Esophagus squamous epithelium (tissue), 5 donors: ENCODE results near the gene OAT. TPM values are rescaled to one million over a fixed set of nuclear protein-coding genes. Genes with fewer than 3 reads are reported as not detected.

Source experiments
- DNase-seq: peaks from one replicate; lab custom pipeline; 2025; lab: John Stamatoyannopoulos, UW
- H3K27ac ChIP-seq, 4 donors: fragments of 200-600 bp; sonication (generic); one replicate each; pipeline ENCODE4 v1.5.1; 2016 to 2019; ENCODE audit warnings: mild to moderate bottlenecking in 1 of 4
- H3K27me3 ChIP-seq, 4 donors: fragments of 200-600 bp; sonication (generic); 1 replicate in 3 of 4; 2 replicates in 1 of 4; pipeline versions ENCODE4 v1.5.1 to v1.6.0; 2017 to 2021; ENCODE audit warnings: antibody characterized with exemption in 1 of 4
- H3K36me3 ChIP-seq, 3 donors: fragments of 200-600 bp; sonication (generic); one replicate each; pipeline ENCODE4 v1.5.1; 2016 to 2019
- H3K4me1 ChIP-seq, 3 donors: fragments of 200-600 bp; sonication (generic); one replicate each; pipeline ENCODE4 v1.5.1; 2017 to 2019
- H3K4me3 ChIP-seq, 4 donors: fragments of 200-600 bp; sonication (generic); 1 replicate in 3 of 4; 2 replicates in 1 of 4; pipeline ENCODE4 v1.5.1; 2016 to 2019; ENCODE audit warnings: mild to moderate bottlenecking in 2 of 4, moderate library complexity in 1 of 4
- H3K9me3 ChIP-seq, 3 donors: fragments of 200-600 bp; sonication (generic); one replicate each; pipeline ENCODE4 v1.5.1; 2016 to 2019
- CTCF ChIP-seq, 6 experiments: fragments of 450-650 bp in 4 of 6; fragments of 200-600 bp in 2 of 6; sonication (generic) in 2 of 6; IDR thresholded peaks; one replicate each; pipeline ENCODE4 v1.5.1; 2016 to 2019; ENCODE audit warnings: antibody characterized with exemption in 6 of 6, mild to moderate bottlenecking in 4 of 6, moderate library complexity in 4 of 6
- POLR2A ChIP-seq, 4 donors: fragments of 450-650 bp; IDR thresholded peaks; one replicate each; pipeline ENCODE4 v1.6.1; 2017; ENCODE audit warnings: antibody characterized with exemption in 4 of 4, mild to moderate bottlenecking in 4 of 4, moderate library complexity in 3 of 4
- WGBS, 2 donors: methylation state at CpG; one replicate each; pipeline ENCODE4 v1.1.5; 2018; 5-methylcytosine and 5-hydroxymethylcytosine counted together
- intact Hi-C: fragments of 100-400 bp; cut with DNase I; formaldehyde crosslinking; loops from one replicate; pipeline ENCODE4 v1.15.0; 2022
- total RNA-seq, 4 donors: library from RNA; depleted of rRNA; stranded (reverse); fragments of >200 nt; gene quantifications; one replicate each; pipeline ENCODE4 v1.1.0, GENCODE V29; 2016
- donor health status: DM: yes; HTN: yes; CAD: no.

The OAT gene
- total RNA-seq, 4 donors from 2014 or later, result 101 to 194 (median 131) TPM

GRCh38 chr10:124433461-124433860 is 14.7 kb upstream of the OAT start:
- Histone ChIP-seq H3K27ac (no peak overlapping the region), H3K4me1 (peaks cover 0 to 33% (median 9%) of the 10 kb centered on the region in 3 donors), H3K4me3 (no peak overlapping the region), H3K9me3 (no peaks in the 10 kb centered on the region), H3K36me3 (no peaks in the 10 kb centered on the region), H3K27me3 (peaks cover 0 to 11% (median 0%) of the 10 kb centered on the region in 4 donors)
- 45% methylated on average over 3 of the region's 3 CpGs for WGBS, 2 donors
- intact Hi-C loops, result no loop called here
- no peak for DNase-seq
- TF ChIP-seq POLR2A (IDR thresholded peaks at IDR 0.05) (no peak), CTCF (IDR thresholded peaks at IDR 0.05) (no peak)

- Histone ChIP-seq H3K4me1 (peaks cover 0 to 21% (median 0%) of the 10 kb centered on the region in 3 donors), H3K27ac (no peak overlapping the region), H3K27me3 (peaks cover 0 to 18% (median 0%) of the 10 kb centered on the region in 4 donors), H3K36me3 (no peaks in the 10 kb centered on the region), H3K9me3 (no peaks in the 10 kb centered on the region), H3K4me3 (no peak overlapping the region)
- TF ChIP-seq CTCF (IDR thresholded peaks at IDR 0.05) (no peak), POLR2A (IDR thresholded peaks at IDR 0.05) (no peak)
- DNase-seq, result no peak
- intact Hi-C loops, result no loop called here
- WGBS, 2 donors, result 81 to 85% methylated on average over 3 to 4 of the region's 4 CpGs
Observed at GRCh38 chr10:124430077-124430476, 11.4 kb upstream of the OAT start.

GRCh38 chr10:124429576-124429975 is 10.9 kb upstream of the OAT start:
- 74 to 75% methylated on average over 5 of the region's 5 CpGs for WGBS, 2 donors
- Histone ChIP-seq H3K36me3 (no peaks in the 10 kb centered on the region), H3K4me1 (peaks cover 0 to 16% (median 0%) of the 10 kb centered on the region in 3 donors), H3K27ac (no peak overlapping the region), H3K9me3 (no peaks in the 10 kb centered on the region), H3K4me3 (no peak overlapping the region), H3K27me3 (peaks cover 0 to 20% (median 0%) of the 10 kb centered on the region in 4 donors)
- DNase-seq, result no peak
- intact Hi-C loops, result no loop called here
- TF ChIP-seq CTCF (IDR thresholded peaks at IDR 0.05) (no peak), POLR2A (IDR thresholded peaks at IDR 0.05) (no peak)

- Histone ChIP-seq H3K4me3 (no peak overlapping the region), H3K36me3 (no peaks in the 10 kb centered on the region), H3K27me3 (peaks cover 0 to 25% (median 0%) of the 10 kb centered on the region in 4 donors), H3K27ac (no peak overlapping the region), H3K4me1 (peaks cover 0 to 7% (median 0%) of the 10 kb centered on the region in 3 donors), H3K9me3 (no peaks in the 10 kb centered on the region)
- TF ChIP-seq POLR2A (IDR thresholded peaks at IDR 0.05) (no peak), CTCF (IDR thresholded peaks at IDR 0.05) (no peak)
- no peak for DNase-seq
- 44 to 49% methylated on average over 3 of the region's 3 CpGs for WGBS, 2 donors
- intact Hi-C loops, result no loop called here
Observed at GRCh38 chr10:124428207-124428777, 9.6 kb upstream of the OAT start.

- no peak overlapping the region for H3K27ac ChIP-seq
- TF ChIP-seq POLR2A (IDR thresholded peaks at IDR 0.05), result no peak
- no peak for TF ChIP-seq CTCF (IDR thresholded peaks at IDR 0.05)
- H3K36me3 ChIP-seq, result no peaks in the 10 kb centered on the region
- intact Hi-C loops, result no loop called here
- peaks cover 0 to 40% (median 0%) of the 10 kb centered on the region in 4 donors for H3K27me3 ChIP-seq
- DNase-seq, result no peak
- H3K4me1 ChIP-seq, result peaks cover 0 to 6% (median 0%) of the 10 kb centered on the region in 3 donors
- WGBS, 2 donors, result 91 to 92% methylated on average over 4 of the region's 4 CpGs
- H3K4me3 ChIP-seq, result no peak overlapping the region
- no peaks in the 10 kb centered on the region for H3K9me3 ChIP-seq
Observed at GRCh38 chr10:124425227-124425962, 6.7 kb upstream of the OAT start.
